Upper lobe of left lung (tissue), 6 donors: Measurements from ENCODE around the gene GNA14. TPM values are rescaled to one million over a fixed set of nuclear protein-coding genes. Genes with fewer than 3 reads are reported as not detected.
A peak's percentile ranks its signal among the peaks of the same experiment; 100 is the strongest.

Source experiments
- ATAC-seq, 2 donors: fragments of 200-7000 bp; cut with Tn5 transposase; one replicate each; pipeline ENCODE4 v1.9.1; 2022; ENCODE audit warnings: mild to moderate bottlenecking in 2 of 2, moderate library complexity in 2 of 2; ENCODE audit not compliant: low FRiP score in 2 of 2
- DNase-seq, 2 donors: peaks; one replicate each; pipeline ENCODE4 v3.0.0-alpha.2; 2019 to 2020
- H3K27ac ChIP-seq, 4 donors: fragments of 200-600 bp; sonication (generic); one replicate each; pipeline ENCODE4 v1.5.1; 2016 to 2019
- H3K27me3 ChIP-seq, 4 donors: fragments of 200-600 bp; sonication (generic); one replicate each; pipeline ENCODE4 v1.5.1; 2017 to 2019
- H3K36me3 ChIP-seq, 4 donors: fragments of 200-600 bp; sonication (generic); one replicate each; pipeline ENCODE4 v1.5.1; 2016 to 2019
- H3K4me1 ChIP-seq, 4 donors: fragments of 200-600 bp; sonication (generic); one replicate each; pipeline ENCODE4 v1.5.1; 2018 to 2019
- H3K4me3 ChIP-seq, 4 donors: fragments of 200-600 bp; sonication (generic); one replicate each; pipeline ENCODE4 v1.5.1; 2017 to 2019; ENCODE audit warnings: mild to moderate bottlenecking in 2 of 4, moderate library complexity in 1 of 4
- H3K9me3 ChIP-seq, 4 donors: fragments of 200-600 bp; sonication (generic); one replicate each; pipeline ENCODE4 v1.5.1; 2018 to 2019
- CTCF ChIP-seq, 6 experiments: fragments of 450-650 bp in 4 of 6; fragments of 200-600 bp in 2 of 6; sonication (generic) in 2 of 6; IDR thresholded peaks; one replicate each; pipeline ENCODE4 v1.5.1; 2016 to 2019; ENCODE audit warnings: antibody characterized with exemption in 6 of 6
- EP300 ChIP-seq, 4 donors: sonication (generic); formaldehyde crosslinking; IDR thresholded peaks; one replicate each; pipeline ENCODE4 v1.5.1; 2017; ENCODE audit warnings: antibody characterized with exemption in 4 of 4, control low read depth in 2 of 4
- POLR2A ChIP-seq, 4 donors: fragments of 450-650 bp; IDR thresholded peaks; one replicate each; pipeline ENCODE4 v1.5.1; 2016 to 2017; ENCODE audit warnings: antibody characterized with exemption in 4 of 4, mild to moderate bottlenecking in 2 of 4
- POLR2AphosphoS5 ChIP-seq, 2 donors: sonication (generic); formaldehyde crosslinking; IDR thresholded peaks; one replicate each; pipeline ENCODE4 v1.5.1; 2017; ENCODE audit warnings: antibody characterized with exemption in 2 of 2
- WGBS, 2 donors: methylation state at CpG; one replicate each; pipeline ENCODE4 v1.1.5; 2017 to 2018; 5-methylcytosine and 5-hydroxymethylcytosine counted together
- total RNA-seq, 6 donors: library from RNA; depleted of rRNA in 4 of 6; stranded (reverse); fragments of >200 nt in 4 of 6; gene quantifications; one replicate each; pipeline versions ENCODE4 v1.1.0 to v1.2.1, GENCODE V29; 2016 to 2021
- donor health status: DM: no; HTN: no; CAD: no; lungs with moderate emphysema.
- donor health status: DM: no; HTN: yes; CAD: no; lungs with severe emphysema.

The GNA14 gene
- total RNA-seq, 6 donors from 2014 or later = 6.0 to 28.3 (median 14.9) TPM

- Histone ChIP-seq H3K27ac (no peak overlapping the region), H3K36me3 (no peaks in the 10 kb centered on the region), H3K9me3 (no peaks in the 10 kb centered on the region), H3K27me3 (no peaks in the 10 kb centered on the region), H3K4me3 (no peak overlapping the region), H3K4me1 (no peaks in the 10 kb centered on the region)
- peak in 1 of 2 donors; percentile 35 for ATAC-seq
- no peak for DNase-seq
- WGBS, 2 donors = 92 to 98% methylated on average over 2 of the region's 2 CpGs
- TF ChIP-seq POLR2A (IDR thresholded peaks at IDR 0.05) (no peak), EP300 (IDR thresholded peaks at IDR 0.05) (no peak), POLR2AphosphoS5 (IDR thresholded peaks at IDR 0.05) (no peak), CTCF (IDR thresholded peaks at IDR 0.05) (no peak)
These were observed 124.2 kb downstream of the GNA14 start for GRCh38 chr9:77523891-77524290.

GRCh38 chr9:77521091-77521490 lies 127.0 kb downstream of the GNA14 start:
- ATAC-seq = no peak
- no peaks in the 10 kb centered on the region for H3K4me1 ChIP-seq
- H3K27me3 ChIP-seq = no peaks in the 10 kb centered on the region
- H3K36me3 ChIP-seq = no peaks in the 10 kb centered on the region
- no peak overlapping the region for H3K4me3 ChIP-seq
- H3K27ac ChIP-seq = no peak overlapping the region
- WGBS, 2 donors = 69 to 70% methylated on average over 3 of the region's 3 CpGs
- TF ChIP-seq CTCF (IDR thresholded peaks at IDR 0.05) (no peak), POLR2A (IDR thresholded peaks at IDR 0.05) (no peak), EP300 (IDR thresholded peaks at IDR 0.05) (no peak), POLR2AphosphoS5 (IDR thresholded peaks at IDR 0.05) (no peak)
- DNase-seq = no peak
- H3K9me3 ChIP-seq = no peaks in the 10 kb centered on the region

- H3K27ac ChIP-seq = no peak overlapping the region
- no peak overlapping the region for H3K4me3 ChIP-seq
- WGBS, 2 donors = 86 to 92% methylated on average over 1 of the region's 1 CpG
- H3K36me3 ChIP-seq = no peaks in the 10 kb centered on the region
- no peaks in the 10 kb centered on the region for H3K27me3 ChIP-seq
- ATAC-seq (no peak), DNase-seq (no peak)
- H3K9me3 ChIP-seq = no peaks in the 10 kb centered on the region
- no peak for TF ChIP-seq POLR2A (IDR thresholded peaks at IDR 0.05)
- H3K4me1 ChIP-seq = peaks cover 7 to 13% (median 10%) of the 10 kb centered on the region in 4 donors
These were observed 129.4 kb downstream of the GNA14 start for GRCh38 chr9:77518688-77519087.

- DNase-seq (no peak), ATAC-seq (no peak)
- WGBS, 2 donors = 64 to 68% methylated on average over 6 of the region's 6 CpGs
These were observed 131.3 kb downstream of the GNA14 start for GRCh38 chr9:77516781-77517180.

GRCh38 chr9:77514886-77515711 lies 133.0 kb downstream of the GNA14 start:
- 34 to 40% methylated on average over 9 of the region's 9 CpGs for WGBS, 2 donors
- H3K36me3 ChIP-seq = no peaks in the 10 kb centered on the region
- H3K4me3 ChIP-seq = no peak overlapping the region
- no peak for TF ChIP-seq EP300 (IDR thresholded peaks at IDR 0.05)
- peak; percentile 45 to 76 for TF ChIP-seq POLR2AphosphoS5 (IDR thresholded peaks at IDR 0.05)
- TF ChIP-seq POLR2A (IDR thresholded peaks at IDR 0.05) = no peak
- no peaks in the 10 kb centered on the region for H3K27me3 ChIP-seq
- DNase-seq (no peak), ATAC-seq (peak; percentile 54 to 59)
- peak overlapping the region; percentile 16 to 74 (median 41) for H3K27ac ChIP-seq
- peaks cover 7 to 19% (median 15%) of the 10 kb centered on the region in 4 donors for H3K4me1 ChIP-seq
- no peaks in the 10 kb centered on the region for H3K9me3 ChIP-seq

More at GRCh38 chr9:77516781-77517180, 131.3 kb downstream of the GNA14 start:
- Histone ChIP-seq H3K36me3 (no peaks in the 10 kb centered on the region), H3K27me3 (no peaks in the 10 kb centered on the region), H3K4me3 (no peak overlapping the region), H3K4me1 (peaks cover 7 to 19% (median 15%) of the 10 kb centered on the region in 4 donors), H3K27ac (peak overlapping the region in 1 of 4 donors; percentile 35), H3K9me3 (no peaks in the 10 kb centered on the region)
- TF ChIP-seq POLR2A (IDR thresholded peaks at IDR 0.05) (no peak), CTCF (IDR thresholded peaks at IDR 0.05) (no peak), POLR2AphosphoS5 (IDR thresholded peaks at IDR 0.05) (no peak), EP300 (IDR thresholded peaks at IDR 0.05) (no peak)
